Hepatocyte (in vitro differentiated cells): ENCODE results near the gene ZBTB7B. TPM values are rescaled to one million over a fixed set of nuclear protein-coding genes. Genes with fewer than 3 reads are reported as not detected.
A peak's percentile ranks its signal among the peaks of the same experiment; 100 is the strongest.

ENCODE experiments used
- DNase-seq: peaks from one replicate; pipeline ENCODE4 v3.0.0-alpha.2; 2016; ENCODE audit warnings: low spot score
- H2AFZ ChIP-seq: fragments of 200-600 bp; sonication (generic); 2 replicates; pipeline ENCODE4 v1.6.0; 2016; ENCODE audit warnings: antibody characterized with exemption, mild to moderate bottlenecking
- H3K27ac ChIP-seq: fragments of 200-600 bp; sonication (generic); 2 replicates; pipeline ENCODE4 v1.5.1; 2016; ENCODE audit warnings: mild to moderate bottlenecking
- H3K27me3 ChIP-seq: fragments of 200-600 bp; sonication (generic); 2 replicates; pipeline ENCODE4 v1.6.1; 2016
- H3K36me3 ChIP-seq: fragments of 200-600 bp; sonication (generic); replicated peaks from 2 replicates; pipeline ENCODE4 v1.5.1; 2016; ENCODE audit warnings: low read depth; ENCODE audit not compliant: insufficient read depth
- H3K4me1 ChIP-seq: fragments of 200-600 bp; sonication (generic); 2 replicates; pipeline ENCODE4 v1.5.1; 2016; ENCODE audit warnings: mild to moderate bottlenecking, moderate library complexity; ENCODE audit not compliant: insufficient read depth
- H3K4me2 ChIP-seq: fragments of 200-600 bp; sonication (generic); 2 replicates; pipeline ENCODE4 v1.6.0; 2016
- H3K4me3 ChIP-seq: fragments of 200-600 bp; sonication (generic); 2 replicates; pipeline ENCODE4 v1.5.1; 2016; ENCODE audit warnings: mild to moderate bottlenecking
- H3K79me2 ChIP-seq: fragments of 200-600 bp; sonication (generic); 2 replicates; pipeline ENCODE4 v1.6.0; 2017; ENCODE audit warnings: mild to moderate bottlenecking
- H3K9me2 ChIP-seq: fragments of 200-600 bp; sonication (generic); replicated peaks from 2 replicates; pipeline ENCODE4 v1.6.0; 2017; ENCODE audit warnings: mild to moderate bottlenecking; ENCODE audit not compliant: insufficient read depth
- H3K9me3 ChIP-seq: fragments of 200-600 bp; sonication (generic); 2 replicates; pipeline ENCODE4 v1.5.1; 2016; ENCODE audit warnings: low read depth, mild to moderate bottlenecking
- H4K20me1 ChIP-seq: fragments of 200-600 bp; sonication (generic); 2 replicates; pipeline ENCODE4 v1.6.0; 2016; ENCODE audit warnings: mild to moderate bottlenecking; ENCODE audit not compliant: insufficient read depth, poor library complexity, severe bottlenecking
- CTCF ChIP-seq: fragments of 200-600 bp; sonication (generic); IDR thresholded peaks from 2 replicates; pipeline ENCODE4 v1.5.1; 2016; ENCODE audit warnings: antibody characterized with exemption, mild to moderate bottlenecking; ENCODE audit not compliant: poor library complexity
- EZH2 ChIP-seq: fragments of 200-600 bp; sonication (generic); IDR thresholded peaks from 2 replicates; pipeline ENCODE4 v1.6.1; 2016; ENCODE audit warnings: antibody characterized with exemption, mild to moderate bottlenecking, borderline replicate concordance
- EZH2phosphoT487 ChIP-seq: fragments of 200-600 bp; sonication (generic); IDR thresholded peaks from one replicate; pipeline ENCODE4 v1.6.1; 2018; ENCODE audit warnings: antibody characterized with exemption, mild to moderate bottlenecking, low read depth, moderate library complexity; ENCODE audit not compliant: unreplicated experiment, severe bottlenecking
- WGBS: methylation state at CpG from one replicate; pipeline ENCODE4 v1.1.6; 2016; ENCODE audit warnings: low lambda C conversion rate; ENCODE audit errors: missing lambda C conversion rate; 5-methylcytosine and 5-hydroxymethylcytosine counted together
- polyA plus RNA-seq: library from polyadenylated mRNA; unstranded; fragments of >200 nt; fragmentation: Nextera tagmentation; extraction: Ambion mirVana; gene quantifications from 2 replicates; pipeline ENCODE4 v1.2.1, GENCODE V29; 2016
- total RNA-seq: library from RNA; depleted of rRNA; stranded (reverse); fragments of >200 nt; gene quantifications from 2 replicates; pipeline ENCODE4 v1.2.3, GENCODE V29; 2014

ZBTB7B gene
- total and polyA plus RNA-seq, 2 experiments from 2014 or later, result 13.3 to 29.2 TPM

- no peak overlapping the region for H3K4me2 ChIP-seq
- 98% methylated on average over 4 of the region's 5 CpGs for WGBS
- no peaks in the 10 kb centered on the region for H3K79me2 ChIP-seq
- H3K9me2 ChIP-seq, result no peaks in the 10 kb centered on the region
- H3K9me3 ChIP-seq, result no peaks in the 10 kb centered on the region
- H3K4me3 ChIP-seq, result no peak overlapping the region
- H3K4me1 ChIP-seq, result peaks cover 5% of the 10 kb centered on the region
- H2AFZ ChIP-seq, result no peak overlapping the region
- peak overlapping the region; percentile 26 for H3K27ac ChIP-seq
- no peak for DNase-seq
- H4K20me1 ChIP-seq, result no peaks in the 10 kb centered on the region
- no peak for TF ChIP-seq EZH2
- TF ChIP-seq CTCF, result no peak
- TF ChIP-seq EZH2phosphoT487, result no peak
- no peaks in the 10 kb centered on the region for H3K27me3 ChIP-seq
- H3K36me3 ChIP-seq, result no peaks in the 10 kb centered on the region
These were observed 40.2 kb downstream of the ZBTB7B start for GRCh38 chr1:155042789-155043188.

DNA sequence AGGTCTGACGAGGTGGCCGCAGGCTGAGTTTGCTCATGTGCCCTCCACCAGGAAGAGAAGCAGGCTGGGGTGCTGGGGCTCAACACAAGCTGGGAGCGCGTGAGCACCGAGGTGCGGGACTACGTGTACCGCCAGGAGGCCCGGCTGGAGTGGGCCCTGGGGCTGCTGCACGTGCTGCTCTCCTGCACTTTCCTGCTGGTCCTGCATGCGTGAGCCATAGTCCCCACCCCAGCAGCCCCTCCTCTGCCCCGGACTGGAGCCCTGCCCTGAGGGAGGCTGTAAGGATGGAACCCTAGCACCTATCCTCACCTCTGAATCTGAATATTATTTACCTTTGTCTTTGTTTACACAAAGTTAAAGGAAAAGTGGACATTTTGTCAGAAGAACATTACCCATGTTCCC, 40.7 kb downstream of the ZBTB7B start:
- Histone ChIP-seq H3K79me2 (no peaks in the 10 kb centered on the region), H3K9me3 (no peaks in the 10 kb centered on the region), H3K4me3 (no peak overlapping the region), H3K4me1 (peaks cover 5% of the 10 kb centered on the region), H3K36me3 (no peaks in the 10 kb centered on the region), H2AFZ (no peak overlapping the region), H3K27ac (peak overlapping the region; percentile 26), H3K4me2 (no peak overlapping the region), H3K27me3 (no peaks in the 10 kb centered on the region), H3K9me2 (no peaks in the 10 kb centered on the region), H4K20me1 (no peaks in the 10 kb centered on the region)
- 70% methylated on average over 12 of the region's 12 CpGs for WGBS
- DNase-seq, result peak; percentile 43
- no peak for TF ChIP-seq EZH2
- TF ChIP-seq EZH2phosphoT487, result no peak
- TF ChIP-seq CTCF, result no peak

DNA sequence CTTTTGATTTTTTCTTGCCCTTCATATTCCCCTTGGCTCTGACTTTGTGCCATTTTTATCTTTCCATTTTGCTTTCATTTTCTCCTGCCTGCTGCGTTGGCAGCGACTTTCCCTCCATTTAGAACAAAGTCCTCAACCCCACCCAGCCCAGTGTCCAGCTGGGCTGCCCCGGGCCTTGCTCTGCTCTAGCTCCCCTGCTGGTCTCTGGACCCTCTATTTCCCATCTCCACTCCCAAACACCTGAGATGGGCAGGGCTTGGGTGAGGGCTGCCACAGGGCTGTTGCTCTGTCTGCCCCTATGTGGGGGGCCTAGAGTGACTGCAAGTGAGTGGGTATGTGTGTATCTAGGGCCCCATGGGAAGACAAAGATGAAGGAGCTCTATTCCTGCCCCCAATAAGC, 41.2 kb downstream of the ZBTB7B start:
- Histone ChIP-seq H3K4me1 (peaks cover 3% of the 10 kb centered on the region), H3K79me2 (no peaks in the 10 kb centered on the region), H3K9me2 (no peaks in the 10 kb centered on the region), H3K36me3 (no peaks in the 10 kb centered on the region), H2AFZ (no peak overlapping the region), H3K27me3 (no peaks in the 10 kb centered on the region), H3K4me2 (no peak overlapping the region), H3K4me3 (no peak overlapping the region), H4K20me1 (no peaks in the 10 kb centered on the region), H3K9me3 (no peaks in the 10 kb centered on the region), H3K27ac (peak overlapping the region; percentile 26)
- WGBS, result 76% methylated on average over 3 of the region's 3 CpGs
- no peak for TF ChIP-seq CTCF
- TF ChIP-seq EZH2, result no peak
- TF ChIP-seq EZH2phosphoT487, result no peak
- DNase-seq, result no peak

DNA sequence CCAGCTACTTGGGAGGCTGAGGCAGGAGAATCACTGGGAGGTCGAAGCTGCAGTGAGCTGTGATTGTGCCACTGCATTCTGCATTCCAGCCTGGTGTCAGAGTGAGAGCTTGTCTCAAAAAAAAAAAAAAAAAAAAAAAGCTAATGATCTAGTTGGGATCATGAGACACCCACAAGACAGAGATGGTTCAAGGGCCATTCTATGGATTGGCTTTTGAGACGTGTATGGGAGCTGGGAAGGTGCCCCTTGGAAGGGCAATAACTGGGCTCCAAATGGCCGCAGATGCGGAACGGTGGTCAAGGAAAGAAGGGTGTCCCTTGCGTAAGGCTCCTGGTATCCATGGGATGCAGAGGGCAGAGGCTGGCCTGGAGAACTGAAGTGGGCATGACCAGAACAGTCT, 41.8 kb downstream of the ZBTB7B start:
- H3K9me3 ChIP-seq, result no peaks in the 10 kb centered on the region
- no peak for DNase-seq
- H3K4me2 ChIP-seq, result no peak overlapping the region
- H4K20me1 ChIP-seq, result no peaks in the 10 kb centered on the region
- WGBS, result 96% methylated on average over 6 of the region's 6 CpGs
- peaks cover under 1% of the 10 kb centered on the region for H3K4me1 ChIP-seq
- H3K79me2 ChIP-seq, result no peaks in the 10 kb centered on the region
- no peak overlapping the region for H2AFZ ChIP-seq
- TF ChIP-seq EZH2phosphoT487, result no peak
- no peak for TF ChIP-seq CTCF
- TF ChIP-seq EZH2, result no peak
- no peaks in the 10 kb centered on the region for H3K27me3 ChIP-seq
- no peaks in the 10 kb centered on the region for H3K9me2 ChIP-seq
- no peak overlapping the region for H3K4me3 ChIP-seq
- H3K27ac ChIP-seq, result peak overlapping the region; percentile 27
- H3K36me3 ChIP-seq, result no peaks in the 10 kb centered on the region
